Activated CD4-positive, alpha-beta memory T cell treated with anti-CD3 and anti-CD28 coated beads for 36 hours (primary cell): ENCODE measurements around the gene HJV. TPM values are rescaled to one million over a fixed set of nuclear protein-coding genes. Genes with fewer than 3 reads are reported as not detected.
A peak's percentile ranks its signal among the peaks of the same experiment; 100 is the strongest.
"Not testable (repeated sequence)": the region's sequence is repeated elsewhere in the genome, so short reads cannot be mapped to it uniquely, and the experiment has no call there.

Source experiments
- CTCF ChIA-PET: fragments of 350-600 bp; sonication (Branson Sonifier 250); formaldehyde crosslinking; loops from one replicate; lab custom pipeline; 2021; ENCODE audit warnings: antibody characterized with exemption, inconsistent platforms; lab: Charles Lee
- POLR2A ChIA-PET: fragments of 350-600 bp; sonication (Branson Sonifier 250); formaldehyde crosslinking; loops from one replicate; lab custom pipeline; 2021; ENCODE audit warnings: antibody characterized with exemption; lab: Charles Lee
- DNase-seq: peaks from one replicate; pipeline ENCODE4 v3.0.0-alpha.2; 2020
- H3K27ac Mint-ChIP-seq: one replicate; pipeline ENCODE4 v1.8.0; 2021; ENCODE audit warnings: mixed read lengths
- H3K27me3 Mint-ChIP-seq: one replicate; pipeline ENCODE4 v1.8.0; 2021; ENCODE audit warnings: mixed read lengths
- H3K36me3 Mint-ChIP-seq: one replicate; pipeline ENCODE4 v1.8.0; 2021; ENCODE audit warnings: mixed read lengths
- H3K4me1 Mint-ChIP-seq: one replicate; pipeline ENCODE4 v1.8.0; 2021; ENCODE audit warnings: low read depth, mixed read lengths
- H3K4me3 Mint-ChIP-seq: one replicate; pipeline ENCODE4 v1.8.0; 2021; ENCODE audit warnings: mild to moderate bottlenecking, mixed read lengths
- H3K9me3 Mint-ChIP-seq: one replicate; pipeline ENCODE4 v1.8.0; 2021; ENCODE audit warnings: mixed read lengths
- intact Hi-C: fragments of 100-400 bp; cut with micrococcal nuclease; formaldehyde crosslinking; loops from one replicate; pipeline ENCODE4 v1.15.1; 2023
- total RNA-seq, 2 experiments: library from RNA; stranded (reverse); gene quantifications; one replicate each; pipeline ENCODE4 v1.2.3, GENCODE V29; 2021

Gene HJV
- total RNA-seq, 2 experiments from 2014 or later = not detected

DNA sequence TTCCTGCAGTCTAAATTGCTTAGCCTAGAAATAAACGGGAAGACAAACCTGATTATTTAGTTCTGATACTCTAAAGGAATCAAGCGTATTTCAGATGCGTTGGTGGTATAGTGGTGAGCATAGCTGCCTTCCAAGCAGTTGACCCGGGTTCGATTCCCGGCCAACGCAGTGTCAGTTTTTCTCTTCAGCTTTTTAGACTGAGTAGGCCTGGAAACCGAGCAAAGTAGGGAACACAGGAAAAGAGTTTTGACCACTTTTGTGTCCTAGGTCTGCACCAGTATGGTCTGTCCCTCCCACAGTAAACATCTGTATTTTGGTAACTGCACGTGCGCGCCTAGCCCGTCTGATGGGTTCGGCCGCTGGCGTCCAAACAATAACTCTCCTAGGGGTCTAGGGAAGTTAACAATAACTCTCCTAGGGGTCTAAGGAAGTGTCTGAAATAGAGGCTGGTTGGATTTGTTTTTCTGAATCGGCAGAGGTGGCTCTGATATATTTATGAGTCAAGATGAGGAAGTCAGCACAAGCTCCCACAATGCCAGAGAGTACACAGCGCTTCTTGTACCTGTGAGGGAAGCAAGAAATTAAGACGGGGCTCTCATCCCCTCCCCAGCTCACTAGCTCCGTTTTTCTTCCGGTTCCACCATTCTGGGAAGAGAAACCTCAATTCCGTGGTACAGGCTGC lies 15.6 kb upstream of the HJV start:
- Mint-ChIP-seq H3K9me3 (no peaks in the 10 kb centered on the region), H3K36me3 (peaks cover 22% of the 10 kb centered on the region), H3K4me3 (peak overlapping the region; percentile 100), H3K27me3 (peaks cover 9% of the 10 kb centered on the region), H3K27ac (peak overlapping the region; percentile 99), H3K4me1 (peaks cover 32% of the 10 kb centered on the region)
- intact Hi-C loops = loop anchor here (1.0 to 5.0 kb wide), 4 partner anchors 41 to 178 kb away; partner anchors contain the start of genes PEX11B, PIAS3 and TXNIP
- ChIA-PET CTCF (interaction anchor here (0.6 to 2.4 kb wide), 8 partner anchors 11 to 191 kb away, joined by 3 to 12 read pairs (median 5); partner anchors contain the start of genes NUDT17 and RBM8A), POLR2A (interaction anchor here (0.9 to 6.8 kb wide), 9 partner anchors 12 to 178 kb away, joined by 3 to 145 read pairs (median 9); partner anchors contain the start of genes ANKRD34A, LIX1L, PEX11B and PIAS3)
- DNase-seq = peak; percentile 87

DNA sequence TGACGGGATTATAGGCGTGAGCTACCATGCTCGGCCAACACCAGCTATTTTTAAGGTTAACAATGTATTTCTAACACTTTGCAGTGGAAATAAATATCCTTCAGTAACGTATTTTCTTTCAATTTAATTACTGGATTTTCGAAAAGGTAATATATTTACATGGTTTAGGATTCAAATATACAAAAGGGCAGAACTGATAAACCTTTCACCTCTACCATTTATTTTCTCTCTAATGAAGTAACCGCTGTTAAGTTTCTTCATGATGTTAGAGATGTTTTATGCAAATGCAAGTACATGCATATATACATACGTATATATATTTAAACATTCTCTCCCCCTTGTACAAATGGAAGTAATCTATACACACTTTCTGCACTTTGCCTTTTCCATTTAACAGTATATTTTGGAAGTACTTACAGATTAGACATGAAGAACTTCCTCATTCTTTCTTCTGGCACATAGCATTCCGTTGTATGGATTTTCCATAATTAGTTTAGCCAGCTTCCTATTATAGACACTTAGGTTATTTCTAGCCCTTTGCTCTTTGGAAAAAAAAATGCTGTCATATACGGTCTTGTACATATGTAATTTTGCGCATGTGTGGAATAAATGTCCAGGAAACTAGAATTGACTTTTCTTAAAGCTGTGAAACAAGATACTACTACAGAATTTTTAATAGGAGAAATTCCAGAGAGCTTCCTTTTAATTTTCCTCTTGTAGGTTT lies 14.9 kb upstream of the HJV start:
- no peaks in the 10 kb centered on the region for H3K9me3 Mint-ChIP-seq
- peaks cover 32% of the 10 kb centered on the region for H3K4me1 Mint-ChIP-seq

DNA sequence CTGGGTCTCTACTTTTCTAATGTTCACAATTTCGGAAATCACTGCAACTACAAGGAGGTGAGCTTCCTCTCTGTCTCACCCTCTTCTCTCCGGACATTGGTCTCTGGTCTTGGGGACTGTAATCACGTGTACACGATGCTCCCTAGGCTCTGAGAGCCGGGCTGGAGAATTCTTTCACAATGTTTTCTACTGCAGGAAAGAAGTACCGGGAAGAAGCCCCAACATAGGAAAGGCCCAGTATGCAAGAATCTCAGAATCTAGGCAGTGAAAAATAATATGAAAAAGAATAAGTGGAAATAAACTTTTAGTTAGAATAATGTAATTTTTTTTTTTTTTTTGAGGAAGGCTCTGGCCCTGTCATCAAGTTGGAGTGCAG lies 13.5 kb upstream of the HJV start:
- ChIA-PET CTCF (interaction anchor here (0.9 to 2.2 kb wide), 5 partner anchors 18 to 190 kb away, joined by 3 to 11 read pairs (median 5); partner anchors contain the start of genes ANKRD34A, LIX1L, NUDT17 and POLR3GL), POLR2A (interaction anchor here (2.9 to 6.8 kb wide), 2 partner anchors 16 to 176 kb away, joined by 12 to 145 read pairs; partner anchors contain the start of gene PIAS3)
- peaks cover 32% of the 10 kb centered on the region for H3K4me1 Mint-ChIP-seq
- peaks cover 11% of the 10 kb centered on the region for H3K27me3 Mint-ChIP-seq
- H3K4me3 Mint-ChIP-seq = peak overlapping the region; percentile 100
- peaks cover 22% of the 10 kb centered on the region for H3K36me3 Mint-ChIP-seq
- intact Hi-C loops = loop anchor here (1.0 to 5.0 kb wide), 2 partner anchors 71 to 118 kb away; partner anchors contain the start of genes ANKRD34A, PEX11B and POLR3GL
- no peak for DNase-seq
- no peaks in the 10 kb centered on the region for H3K9me3 Mint-ChIP-seq
- peak overlapping the region; percentile 83 for H3K27ac Mint-ChIP-seq

More for the DNA sequence above, 14.9 kb upstream of the HJV start:
- no peak for DNase-seq
- POLR2A ChIA-PET = interaction anchor here (1.5 to 6.8 kb wide), 7 partner anchors 14 to 177 kb away, joined by 4 to 145 read pairs (median 9); partner anchors contain the start of genes ANKRD34A, LIX1L, PEX11B and PIAS3
- Mint-ChIP-seq H3K27ac (peak overlapping the region; percentile 99), H3K27me3 (peaks cover 9% of the 10 kb centered on the region), H3K4me3 (peak overlapping the region; percentile 100), H3K36me3 (peaks cover 22% of the 10 kb centered on the region)
- CTCF ChIA-PET = interaction anchor here (0.6 to 2.4 kb wide), 7 partner anchors 10 to 190 kb away, joined by 3 to 12 read pairs (median 6); partner anchors contain the start of genes LIX1L, NUDT17 and RBM8A
- intact Hi-C loops = loop anchor here (1.0 to 5.0 kb wide), 3 partner anchors 57 to 177 kb away; partner anchors contain the start of genes PEX11B and PIAS3

DNA sequence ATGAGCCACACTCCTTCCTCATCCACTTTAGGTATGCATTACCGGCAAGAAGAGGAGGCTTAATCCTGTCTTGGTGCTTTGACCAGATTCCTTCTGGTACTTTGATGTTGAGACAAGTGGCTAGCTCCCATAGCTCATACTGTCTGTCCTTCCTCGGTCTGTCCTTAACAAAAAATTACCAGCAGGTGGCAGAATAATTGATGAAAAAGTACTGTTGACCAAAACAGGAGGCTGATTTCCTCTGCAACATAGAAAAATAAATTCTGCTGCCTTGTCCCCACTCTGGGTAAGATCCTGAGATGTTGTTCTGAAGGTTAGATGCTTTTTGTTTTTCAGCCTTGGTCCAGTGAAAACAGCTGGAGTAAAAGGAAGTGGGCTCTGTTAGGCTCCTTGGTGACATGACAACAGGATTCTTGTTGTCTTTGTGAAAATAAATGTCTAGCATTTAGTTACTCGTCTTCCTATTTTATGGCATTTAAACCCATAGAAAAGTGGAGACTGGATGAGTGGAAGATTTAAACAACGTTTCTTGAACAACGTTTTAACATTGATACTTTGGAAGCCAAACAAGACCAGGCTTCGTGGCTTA lies 11.2 kb upstream of the HJV start:
- H3K36me3 Mint-ChIP-seq = peaks cover 16% of the 10 kb centered on the region
- no peaks in the 10 kb centered on the region for H3K9me3 Mint-ChIP-seq
- intact Hi-C loops = no loop called here
- DNase-seq = no peak
- peaks cover 11% of the 10 kb centered on the region for H3K27me3 Mint-ChIP-seq
- ChIA-PET POLR2A (no interaction called here), CTCF (interaction anchor here (0.6 to 2.9 kb wide), 24 partner anchors 11 to 190 kb away, joined by 3 to 15 read pairs (median 4); partner anchors contain the start of genes HJV, NUDT17, RBM8A and TXNIP)
- peaks cover 27% of the 10 kb centered on the region for H3K4me1 Mint-ChIP-seq
- H3K27ac Mint-ChIP-seq = peak overlapping the region; percentile 40
- H3K4me3 Mint-ChIP-seq = no peak overlapping the region

DNA sequence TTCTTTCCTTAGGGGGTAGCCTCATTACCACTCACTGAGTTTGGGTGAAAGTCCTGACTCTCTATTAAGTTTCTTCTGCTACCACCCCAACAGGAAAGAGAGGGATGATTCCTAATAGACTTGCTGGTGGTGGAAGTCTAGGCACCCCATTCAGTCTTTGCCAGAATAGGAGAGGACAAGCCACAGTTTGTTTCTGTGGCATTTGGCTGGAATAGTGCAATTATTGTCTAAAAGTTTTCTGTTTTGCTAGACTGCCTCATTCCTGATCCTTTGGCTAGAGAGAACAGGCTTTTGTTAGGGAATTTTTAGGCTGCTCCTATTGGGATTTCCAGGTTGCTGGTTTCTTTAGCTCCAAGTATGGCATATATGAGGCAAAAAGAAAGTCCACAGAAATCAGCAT lies 9.9 kb upstream of the HJV start:
- peaks cover 5% of the 10 kb centered on the region for H3K36me3 Mint-ChIP-seq
- intact Hi-C loops = no loop called here
- no peak overlapping the region for H3K4me3 Mint-ChIP-seq
- CTCF ChIA-PET = interaction anchor here (1.1 to 2.9 kb wide), 12 partner anchors 10 to 186 kb away, joined by 3 to 15 read pairs (median 6); partner anchors contain the start of genes HJV, NUDT17 and RBM8A
- POLR2A ChIA-PET = no interaction called here
- peaks cover 17% of the 10 kb centered on the region for H3K4me1 Mint-ChIP-seq
- peaks cover 10% of the 10 kb centered on the region for H3K27me3 Mint-ChIP-seq
- no peaks in the 10 kb centered on the region for H3K9me3 Mint-ChIP-seq
- DNase-seq = no peak
- no peak overlapping the region for H3K27ac Mint-ChIP-seq

DNA sequence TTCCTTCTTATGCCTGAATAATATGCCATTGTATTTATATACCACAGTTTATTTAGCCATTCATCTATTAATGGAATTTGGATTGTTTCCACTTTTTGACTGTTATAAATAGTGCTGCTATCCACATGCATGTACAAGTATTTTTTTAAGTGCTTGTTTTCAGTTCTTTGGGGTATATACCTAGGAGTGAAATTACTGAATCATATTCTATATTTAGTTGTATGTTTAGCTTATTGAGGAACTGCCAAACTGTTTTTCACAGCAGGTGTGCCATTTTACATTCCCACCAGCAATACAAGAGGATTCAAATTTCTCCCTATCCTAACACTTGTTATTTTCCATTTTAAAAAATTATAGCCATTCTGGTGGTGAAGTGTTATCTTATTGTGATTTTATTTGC lies 7.6 kb upstream of the HJV start:
- H3K4me1 Mint-ChIP-seq = peaks cover 4% of the 10 kb centered on the region
- no peak overlapping the region for H3K4me3 Mint-ChIP-seq
- H3K27me3 Mint-ChIP-seq = peaks cover 9% of the 10 kb centered on the region
- intact Hi-C loops = no loop called here
- DNase-seq = no peak
- no peaks in the 10 kb centered on the region for H3K9me3 Mint-ChIP-seq
- POLR2A ChIA-PET = no interaction called here
- no peak overlapping the region for H3K27ac Mint-ChIP-seq
- CTCF ChIA-PET = no interaction called here
- no peaks in the 10 kb centered on the region for H3K36me3 Mint-ChIP-seq

DNA sequence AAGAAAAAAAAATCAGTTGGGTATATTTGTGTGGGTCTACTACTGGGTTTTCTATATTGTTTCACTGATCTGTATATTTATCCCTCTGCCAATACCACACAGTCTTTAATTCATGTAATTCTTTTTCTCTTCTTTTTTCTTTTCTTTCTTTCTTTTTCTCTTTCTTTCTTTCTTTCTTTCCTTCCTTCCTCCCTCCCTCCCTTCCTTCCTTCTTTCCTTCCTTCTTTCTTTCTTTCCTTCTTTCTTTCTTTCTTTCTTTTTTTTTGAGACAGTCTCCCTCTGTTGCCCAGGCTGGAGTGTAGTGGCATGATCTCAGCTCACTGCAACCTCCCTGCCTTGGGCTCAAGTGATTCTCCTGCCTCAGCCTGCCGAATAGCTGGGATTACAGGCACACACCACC lies 5.1 kb upstream of the HJV start:
- H3K27me3 Mint-ChIP-seq, H3K4me1 Mint-ChIP-seq, H3K27ac Mint-ChIP-seq, H3K9me3 Mint-ChIP-seq, H3K36me3 Mint-ChIP-seq, H3K4me3 Mint-ChIP-seq, intact Hi-C loops, POLR2A ChIA-PET, DNase-seq: not testable (repeated sequence)
- CTCF ChIA-PET = interaction anchor here (0.6 kb wide), 1 partner anchor 10 kb away, joined by 3 read pairs; no protein-coding TSS in a partner anchor

DNA sequence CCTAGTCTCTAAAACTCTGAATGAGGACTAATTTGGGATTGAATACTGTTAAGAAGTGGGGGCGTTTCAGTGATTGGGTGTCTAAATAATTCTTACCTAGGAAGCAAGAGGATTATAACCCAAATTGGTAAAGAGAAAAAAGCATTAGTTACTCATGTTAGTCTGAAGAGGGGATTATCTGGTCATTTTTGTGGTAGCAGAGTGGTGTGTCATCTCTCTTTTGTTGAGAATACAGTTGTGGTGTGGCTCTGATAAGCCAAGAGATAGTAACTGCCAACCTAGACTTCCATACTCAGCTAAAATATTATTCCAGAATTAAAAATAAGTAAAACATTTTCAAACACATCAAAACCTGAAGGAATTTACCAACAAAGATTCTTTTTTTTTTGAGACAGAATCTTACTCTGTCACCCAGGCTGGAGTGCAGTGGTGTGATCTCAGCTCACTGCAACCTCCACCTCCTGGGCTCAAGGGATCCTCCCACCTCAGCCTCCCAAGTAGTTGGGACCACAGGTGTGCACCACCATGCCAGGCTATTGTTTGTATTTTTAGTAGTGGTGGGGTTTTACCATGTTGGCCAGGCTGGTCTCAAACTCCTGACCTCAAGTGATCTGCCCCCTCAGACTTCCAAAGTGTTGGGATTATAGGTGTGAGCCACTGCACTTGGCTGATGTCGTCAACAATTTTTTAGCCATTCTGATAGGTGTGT lies 4.4 kb upstream of the HJV start:
- H3K27ac Mint-ChIP-seq, H3K9me3 Mint-ChIP-seq, H3K36me3 Mint-ChIP-seq, intact Hi-C loops, H3K4me1 Mint-ChIP-seq, DNase-seq, H3K4me3 Mint-ChIP-seq: not testable (repeated sequence)
- peaks cover 12% of the 10 kb centered on the region for H3K27me3 Mint-ChIP-seq
- ChIA-PET CTCF (interaction anchor here (0.6 to 0.7 kb wide), 2 partner anchors 11 to 163 kb away, joined by 3 read pairs; no protein-coding TSS in a partner anchor), POLR2A (interaction anchor here (1.1 kb wide), 1 partner anchor 12 kb away, joined by 3 read pairs; no protein-coding TSS in a partner anchor)

DNA sequence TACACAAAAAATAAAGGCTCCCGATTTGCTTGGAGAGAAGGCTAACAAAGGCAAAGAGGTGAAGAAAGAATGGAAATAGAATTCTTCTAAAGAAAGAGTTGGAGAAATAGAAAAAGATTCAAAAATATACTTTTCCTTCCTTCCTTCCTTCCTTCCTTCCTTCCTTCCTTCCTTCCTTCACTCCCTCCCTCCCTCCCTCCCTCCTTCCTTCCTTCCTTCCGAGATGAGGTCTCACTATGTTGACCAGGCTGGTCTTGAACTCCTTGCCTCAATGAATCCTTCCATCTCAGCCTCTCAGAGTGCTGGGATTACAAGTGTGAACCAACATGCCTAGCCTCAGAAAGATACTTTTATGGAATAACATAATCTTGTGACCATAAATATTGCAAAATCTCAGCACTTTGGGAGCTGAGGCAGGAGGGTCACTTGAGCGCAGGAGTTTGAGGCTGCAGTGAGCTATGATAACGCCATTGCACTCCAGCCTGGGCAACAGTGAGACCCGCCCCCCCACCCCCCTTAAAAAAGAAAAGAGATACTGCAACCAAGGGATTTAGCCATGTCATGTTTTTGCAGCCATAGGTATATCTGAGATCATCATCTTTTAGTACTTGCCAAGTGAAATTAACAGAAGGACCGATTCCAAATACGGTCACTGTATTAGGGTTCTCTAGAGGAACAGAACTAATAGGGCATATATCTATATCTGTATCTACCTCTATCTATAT lies 1.0 kb upstream of the HJV start:
- Mint-ChIP-seq H3K27ac (no peak overlapping the region), H3K4me3 (no peak overlapping the region), H3K4me1 (peaks cover 8% of the 10 kb centered on the region), H3K36me3 (no peaks in the 10 kb centered on the region), H3K27me3 (peaks cover 27% of the 10 kb centered on the region), H3K9me3 (no peaks in the 10 kb centered on the region)
- DNase-seq = no peak
- intact Hi-C loops = no loop called here
- ChIA-PET POLR2A (interaction anchor here (0.7 kb wide), 1 partner anchor 163 kb away, joined by 3 read pairs; the partner anchor contains the start of gene PIAS3), CTCF (interaction anchor here (1.2 to 1.7 kb wide), 5 partner anchors 9 to 131 kb away, joined by 4 to 6 read pairs (median 5); no protein-coding TSS in a partner anchor)

DNA sequence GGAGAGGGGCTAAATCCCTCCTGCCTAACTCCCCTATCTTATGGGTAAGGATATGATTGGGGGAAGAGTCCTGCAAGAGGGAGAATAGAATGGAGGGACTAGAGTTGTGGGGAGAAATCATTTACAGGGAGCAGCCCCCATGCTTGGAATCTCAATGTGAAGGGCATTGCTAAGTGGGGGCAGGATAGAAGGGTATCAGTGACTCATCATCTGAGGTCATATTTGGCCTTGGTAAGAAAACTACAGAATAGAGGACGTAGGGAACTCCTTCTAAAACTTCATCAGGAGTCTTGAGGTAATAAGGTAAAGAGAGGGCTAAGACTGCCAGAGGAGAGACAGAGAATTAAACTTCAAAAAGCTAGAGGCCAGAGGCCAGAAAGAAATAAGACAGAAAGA lies 487 bp downstream of the HJV start:
- no peaks in the 10 kb centered on the region for H3K36me3 Mint-ChIP-seq
- ChIA-PET POLR2A (interaction anchor here (1.2 kb wide), 1 partner anchor 31 kb away, joined by 3 read pairs; no protein-coding TSS in a partner anchor), CTCF (interaction anchor here (1.1 to 1.7 kb wide), 4 partner anchors 13 to 176 kb away, joined by 4 to 5 read pairs (median 4); partner anchors contain the start of gene NUDT17)
- H3K27ac Mint-ChIP-seq = no peak overlapping the region
- intact Hi-C loops = no loop called here
- DNase-seq = no peak
- H3K9me3 Mint-ChIP-seq = no peaks in the 10 kb centered on the region
- H3K4me1 Mint-ChIP-seq = peaks cover 8% of the 10 kb centered on the region
- no peak overlapping the region for H3K4me3 Mint-ChIP-seq
- peaks cover 27% of the 10 kb centered on the region for H3K27me3 Mint-ChIP-seq
